ENCODE data around the gene ANXA6. TPM values are rescaled to one million over a fixed set of nuclear protein-coding genes. Genes with fewer than 3 reads are reported as not detected.

ANXA6 gene
- total and polyA plus RNA-seq, 9 of the 15 experiments (the other 6 are each of a cell fraction or from before 2014, with no cell fraction given) = 0.70 to 13.2 (median 8.3) TPM

- H3K9me1 ChIP-seq (ENCODE audit: control insufficient read depth, insufficient read depth, low read length) = no peaks in the 10 kb centered on the region
- H3K36me3 ChIP-seq (ENCODE audit: control insufficient read depth, insufficient read depth, low read length) = no peaks in the 10 kb centered on the region
- CTCF ChIA-PET (ENCODE audit: low intra/inter-chr PET ratio) = no interaction called here
- H2AFZ ChIP-seq (ENCODE audit: low read depth, low read length) = no peak overlapping the region
- FAIRE-seq (no peak), DNase-seq (ENCODE audit: extremely low read depth in 1 of 4, low spot score in 3 of 4) (no peak), ATAC-seq (no peak)
- BruUV-seq (replicated peaks) = no TSS peak
- no peak overlapping the region for H3K4me2 ChIP-seq (ENCODE audit: insufficient read depth, low read length)
- intact Hi-C loops (cut with micrococcal nuclease) (no loop called here), in situ Hi-C loops (cut with MboI) (no loop called here)
- H3K27me3 ChIP-seq (ENCODE audit: control insufficient read depth in 2 of 2, insufficient read depth in 2 of 2, low read length in 2 of 2) = no peaks in the 10 kb centered on the region
- no peak overlapping the region for H3K4me3 ChIP-seq
- TF ChIP-seq EP300 (IDR thresholded peaks at IDR 0.05; ENCODE audit: low read length) (no peak), TFAP4 (CRISPR knock-in tag; IDR thresholded peaks at IDR 0.05; ENCODE audit: borderline replicate concordance) (no peak), HNRNPL (IDR thresholded peaks at IDR 0.05; ENCODE audit: low read depth, low read length) (no peak), C11orf30 (IDR thresholded peaks at IDR 0.05; ENCODE audit: low read depth) (no peak), TEAD1 (CRISPR knock-in tag; IDR thresholded peaks at IDR 0.05) (no peak), DIDO1 (tag; IDR thresholded peaks at IDR 0.05; ENCODE audit: low read depth) (no peak), SMAD1 (IDR thresholded peaks at IDR 0.05; ENCODE audit: low read depth, low read length, partially characterized antibody) (no peak), DMBX1 (CRISPR knock-in tag; IDR thresholded peaks at IDR 0.05; ENCODE audit: borderline replicate concordance) (no peak), OTX1 (CRISPR knock-in tag; IDR thresholded peaks at IDR 0.05) (no peak), PURB (CRISPR knock-in tag; IDR thresholded peaks at IDR 0.05; ENCODE audit: low read depth) (no peak), KLF10 (CRISPR knock-in tag; IDR thresholded peaks at IDR 0.05) (no peak), RBM39 (optimal IDR thresholded peaks at IDR 0.05; ENCODE audit: low read depth, low read length) (no peak)
- TF ChIP-seq, protein P1, sequence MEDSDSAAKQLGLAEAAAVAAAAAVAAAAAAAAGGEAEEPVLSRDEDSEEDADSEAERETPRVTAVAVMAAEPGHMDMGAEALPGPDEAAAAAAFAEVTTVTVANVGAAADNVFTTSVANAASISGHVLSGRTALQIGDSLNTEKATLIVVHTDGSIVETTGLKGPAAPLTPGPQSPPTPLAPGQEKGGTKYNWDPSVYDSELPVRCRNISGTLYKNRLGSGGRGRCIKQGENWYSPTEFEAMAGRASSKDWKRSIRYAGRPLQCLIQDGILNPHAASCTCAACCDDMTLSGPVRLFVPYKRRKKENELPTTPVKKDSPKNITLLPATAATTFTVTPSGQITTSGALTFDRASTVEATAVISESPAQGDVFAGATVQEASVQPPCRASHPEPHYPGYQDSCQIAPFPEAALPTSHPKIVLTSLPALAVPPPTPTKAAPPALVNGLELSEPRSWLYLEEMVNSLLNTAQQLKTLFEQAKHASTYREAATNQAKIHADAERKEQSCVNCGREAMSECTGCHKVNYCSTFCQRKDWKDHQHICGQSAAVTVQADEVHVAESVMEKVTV (CRISPR knock-in tag; IDR thresholded peaks at IDR 0.05) = no peak
- TF ChIP-seq, protein P2, sequence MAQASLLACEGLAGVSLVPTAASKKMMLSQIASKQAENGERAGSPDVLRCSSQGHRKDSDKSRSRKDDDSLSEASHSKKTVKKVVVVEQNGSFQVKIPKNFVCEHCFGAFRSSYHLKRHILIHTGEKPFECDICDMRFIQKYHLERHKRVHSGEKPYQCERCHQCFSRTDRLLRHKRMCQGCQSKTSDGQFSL (CRISPR knock-in tag; IDR thresholded peaks at IDR 0.05) = no peak
- TF ChIP-seq, protein P2 (tag; IDR thresholded peaks at IDR 0.05) = no peak
- TF ChIP-seq, protein P3, sequence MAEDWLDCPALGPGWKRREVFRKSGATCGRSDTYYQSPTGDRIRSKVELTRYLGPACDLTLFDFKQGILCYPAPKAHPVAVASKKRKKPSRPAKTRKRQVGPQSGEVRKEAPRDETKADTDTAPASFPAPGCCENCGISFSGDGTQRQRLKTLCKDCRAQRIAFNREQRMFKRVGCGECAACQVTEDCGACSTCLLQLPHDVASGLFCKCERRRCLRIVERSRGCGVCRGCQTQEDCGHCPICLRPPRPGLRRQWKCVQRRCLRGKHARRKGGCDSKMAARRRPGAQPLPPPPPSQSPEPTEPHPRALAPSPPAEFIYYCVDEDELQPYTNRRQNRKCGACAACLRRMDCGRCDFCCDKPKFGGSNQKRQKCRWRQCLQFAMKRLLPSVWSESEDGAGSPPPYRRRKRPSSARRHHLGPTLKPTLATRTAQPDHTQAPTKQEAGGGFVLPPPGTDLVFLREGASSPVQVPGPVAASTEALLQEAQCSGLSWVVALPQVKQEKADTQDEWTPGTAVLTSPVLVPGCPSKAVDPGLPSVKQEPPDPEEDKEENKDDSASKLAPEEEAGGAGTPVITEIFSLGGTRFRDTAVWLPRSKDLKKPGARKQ (CRISPR knock-in tag; IDR thresholded peaks at IDR 0.05) = no peak
- POLR2A ChIA-PET = no interaction called here
- H4K20me1 ChIP-seq (replicated peaks; ENCODE audit: control insufficient read depth, insufficient read depth, low read length) = no peaks in the 10 kb centered on the region
- H3K9me3 ChIP-seq (replicated peaks; ENCODE audit: control insufficient read depth, insufficient read depth, low read depth, low read length) = no peaks in the 10 kb centered on the region
- no peak overlapping the region for H3K27ac ChIP-seq (ENCODE audit: extremely low read depth, low read depth, low read length)
- H3K79me2 ChIP-seq (ENCODE audit: control insufficient read depth, insufficient read depth, low read length) = no peaks in the 10 kb centered on the region
- 21% methylated on average over 3 of the region's 3 CpGs for WGBS (ENCODE audit: insufficient coverage, low coverage, missing lambda C conversion rate)
- no peak overlapping the region for H3K9ac ChIP-seq (ENCODE audit: insufficient read depth in 1 of 2, low read depth in 2 of 2, low read length in 2 of 2)
- peaks cover 18 to 23% of the 10 kb centered on the region in 2 experiments for H3K4me1 ChIP-seq (replicated peaks in 1 of 2; ENCODE audit: control insufficient read depth in 2 of 2, insufficient read depth in 2 of 2, low read length in 2 of 2)
Observed at GRCh38 chr5:151153300-151153699, 4.3 kb downstream of the ANXA6 start.
